SK-N-SH treated with all-trans-retinoic acid at 6 μM for 48 hours (cell line): ENCODE data around the gene OSGIN1.

Source experiments
- ATAC-seq: fragments of 200-7000 bp; cut with Tn5 transposase; 3 replicates; pipeline ENCODE4 v1.9.1; 2020; ENCODE audit warnings: mild to moderate bottlenecking, moderate library complexity
- ARNTL ChIP-seq: fragments of 450-650 bp; formaldehyde crosslinking; IDR thresholded peaks from 2 replicates; pipeline ENCODE4 v1.5.0; 2020; ENCODE audit warnings: low read depth, mild to moderate bottlenecking, moderate library complexity, borderline replicate concordance
- BACH2 ChIP-seq: fragments of 250-450 bp; sonication (Bioruptor Pico); IDR thresholded peaks from 2 replicates; pipeline ENCODE4 v1.9.0; 2021; ENCODE audit warnings: mild to moderate bottlenecking, borderline replicate concordance
- CSDC2 ChIP-seq: fragments of 250-450 bp; sonication (Bioruptor Pico); IDR thresholded peaks from 2 replicates; pipeline ENCODE4 v1.5.0; 2020; ENCODE audit warnings: mild to moderate bottlenecking, moderate library complexity
- CSRNP3 ChIP-seq: fragments of 250-450 bp; sonication (Bioruptor Pico); IDR thresholded peaks from 2 replicates; pipeline ENCODE4 v1.5.1; 2021; ENCODE audit warnings: mild to moderate bottlenecking, moderate library complexity
- ESRRG ChIP-seq: fragments of 250-450 bp; sonication (Bioruptor Pico); IDR thresholded peaks from 2 replicates; pipeline ENCODE4 v1.6.1; 2021; ENCODE audit warnings: mild to moderate bottlenecking
- GLIS3 ChIP-seq: fragments of 250-450 bp; sonication (Bioruptor Pico); IDR thresholded peaks from 2 replicates; pipeline ENCODE4 v1.5.0; 2020; ENCODE audit warnings: mild to moderate bottlenecking, moderate library complexity
- ISL1 ChIP-seq: fragments of 250-450 bp; sonication (Bioruptor Pico); IDR thresholded peaks from 2 replicates; pipeline ENCODE4 v2.1.2; 2022; ENCODE audit warnings: mild to moderate bottlenecking, moderate library complexity
- OSR1 ChIP-seq: fragments of 250-450 bp; sonication (Bioruptor Pico); IDR thresholded peaks from 2 replicates; pipeline ENCODE4 v1.8.0; 2022; ENCODE audit warnings: moderate library complexity, mild to moderate bottlenecking, inconsistent platforms
- POU6F1 ChIP-seq: fragments of 250-450 bp; sonication (Bioruptor Pico); IDR thresholded peaks from 2 replicates; pipeline ENCODE4 v1.8.0; 2021; ENCODE audit warnings: low read depth, mild to moderate bottlenecking, moderate library complexity, borderline replicate concordance
- PPARA ChIP-seq: fragments of 250-450 bp; sonication (Bioruptor Pico); IDR thresholded peaks from 2 replicates; pipeline ENCODE4 v1.5.0; 2020; ENCODE audit warnings: mild to moderate bottlenecking, borderline replicate concordance
- RARB ChIP-seq: fragments of 250-450 bp; sonication (Bioruptor Pico); IDR thresholded peaks from 2 replicates; pipeline ENCODE4 v1.8.0; 2021; ENCODE audit warnings: mild to moderate bottlenecking, moderate library complexity
- SNAI2 ChIP-seq: fragments of 250-450 bp; sonication (Bioruptor Pico); IDR thresholded peaks from 2 replicates; pipeline ENCODE4 v1.5.0; 2020; ENCODE audit warnings: mild to moderate bottlenecking, moderate library complexity
- TOX ChIP-seq: fragments of 250-450 bp; sonication (Bioruptor Pico); IDR thresholded peaks from 2 replicates; pipeline ENCODE4 v1.8.0; 2021; ENCODE audit warnings: mild to moderate bottlenecking, moderate library complexity, borderline replicate concordance
- TSHZ2 ChIP-seq: fragments of 250-450 bp; sonication (Bioruptor Pico); IDR thresholded peaks from 2 replicates; pipeline ENCODE4 v1.5.0; 2020; ENCODE audit warnings: mild to moderate bottlenecking, moderate library complexity
- ZC3H10 ChIP-seq: fragments of 250-450 bp; sonication (Bioruptor Pico); IDR thresholded peaks from 2 replicates; pipeline ENCODE4 v1.5.1; 2021; ENCODE audit warnings: mild to moderate bottlenecking, moderate library complexity
- ZFP3 ChIP-seq: fragments of 250-450 bp; sonication (Bioruptor Pico); IDR thresholded peaks from 2 replicates; pipeline ENCODE4 v1.5.0; 2020; ENCODE audit warnings: mild to moderate bottlenecking, moderate library complexity
- ZFP30 ChIP-seq: fragments of 450-650 bp; formaldehyde crosslinking; IDR thresholded peaks from 2 replicates; pipeline ENCODE4 v1.5.0; 2022; ENCODE audit warnings: mild to moderate bottlenecking, moderate library complexity
- ZNF565 ChIP-seq: fragments of 450-650 bp; formaldehyde crosslinking; conservative IDR thresholded peaks from 2 replicates; pipeline ENCODE4 v1.5.0; 2020; ENCODE audit warnings: low read depth, mild to moderate bottlenecking, moderate library complexity
- ZNF70 ChIP-seq: fragments of 450-650 bp; formaldehyde crosslinking; IDR thresholded peaks from 2 replicates; pipeline ENCODE4 v1.5.0; 2020; ENCODE audit warnings: mild to moderate bottlenecking, moderate library complexity
- ZNF8 ChIP-seq: fragments of 450-650 bp; formaldehyde crosslinking; IDR thresholded peaks from 2 replicates; pipeline ENCODE4 v1.5.0; 2020; ENCODE audit warnings: mild to moderate bottlenecking, moderate library complexity
- TF ChIP-seq, protein P1 (sequence below): fragments of 250-450 bp; sonication (Bioruptor Pico); IDR thresholded peaks from 2 replicates; pipeline ENCODE4 v1.8.0; 2020; ENCODE audit warnings: mild to moderate bottlenecking, moderate library complexity, borderline replicate concordance

Gene OSGIN1

DNA sequence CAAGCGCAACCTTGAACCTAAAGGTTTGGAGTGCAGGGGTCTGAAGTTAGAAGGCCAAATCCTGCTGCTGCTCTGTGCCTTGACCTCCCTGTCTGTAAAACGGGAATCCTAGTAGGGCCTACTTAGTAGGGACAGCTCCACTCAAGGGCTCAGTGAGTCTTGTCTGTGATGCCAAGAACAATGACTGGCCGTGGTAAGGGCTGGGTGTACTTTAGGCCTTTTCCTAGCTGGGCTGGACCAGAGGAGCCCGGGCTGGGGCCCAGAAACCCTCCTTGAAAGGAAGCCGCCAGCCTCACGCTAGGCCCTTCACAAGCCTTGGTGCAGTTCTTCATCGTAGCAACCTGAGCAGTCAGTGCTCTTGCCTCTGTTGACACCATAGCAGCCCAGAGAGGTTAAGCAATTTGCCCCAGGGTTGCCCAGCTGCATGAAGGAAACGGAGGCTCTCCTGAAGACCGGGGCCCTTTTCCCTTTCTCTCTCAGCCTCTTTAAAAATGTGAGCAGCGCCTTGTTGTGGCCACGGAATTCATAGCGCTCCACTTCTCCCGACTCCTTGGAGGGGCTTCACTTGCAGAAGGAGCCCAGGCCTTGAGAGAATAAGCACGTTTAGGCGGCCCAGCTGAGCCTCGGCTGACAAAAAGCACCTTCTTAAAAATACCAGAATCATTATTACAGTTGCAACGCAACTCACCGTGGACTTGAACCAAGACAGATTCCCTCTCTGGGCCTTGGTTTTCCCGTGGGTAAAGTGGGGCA lies 19.4 kb downstream of the OSGIN1 start (continued):
- no peak for TF ChIP-seq TSHZ2 (CRISPR knock-in tag)
- no peak for TF ChIP-seq RARB (CRISPR knock-in tag)
- TF ChIP-seq ZNF70 = no peak
- no peak for TF ChIP-seq TOX

GRCh38 chr16:83973077-83973476 lies 20.0 kb downstream of the OSGIN1 start:
- ATAC-seq = no peak
- no peak for TF ChIP-seq ARNTL (CRISPR knock-in tag)
- TF ChIP-seq POU6F1 = no peak
- TF ChIP-seq TSHZ2 (CRISPR knock-in tag) = no peak
- TF ChIP-seq ZFP30 = no peak
- TF ChIP-seq TOX = no peak
- no peak for TF ChIP-seq OSR1 (CRISPR knock-in tag)
- no peak for TF ChIP-seq RARB (CRISPR knock-in tag)
- TF ChIP-seq ZNF565 (CRISPR knock-in tag) = no peak
- no peak for TF ChIP-seq ISL1 (CRISPR knock-in tag)
- TF ChIP-seq BACH2 = no peak
- TF ChIP-seq ZNF8 (CRISPR knock-in tag) = no peak
- TF ChIP-seq CSDC2 (CRISPR knock-in tag) = no peak
- no peak for TF ChIP-seq PPARA (CRISPR knock-in tag)
- TF ChIP-seq ZNF70 = no peak
- no peak for TF ChIP-seq ZC3H10 (CRISPR knock-in tag)
- TF ChIP-seq SNAI2 (CRISPR knock-in tag) = no peak
- TF ChIP-seq ESRRG (CRISPR knock-in tag) = no peak
- TF ChIP-seq, protein P1, sequence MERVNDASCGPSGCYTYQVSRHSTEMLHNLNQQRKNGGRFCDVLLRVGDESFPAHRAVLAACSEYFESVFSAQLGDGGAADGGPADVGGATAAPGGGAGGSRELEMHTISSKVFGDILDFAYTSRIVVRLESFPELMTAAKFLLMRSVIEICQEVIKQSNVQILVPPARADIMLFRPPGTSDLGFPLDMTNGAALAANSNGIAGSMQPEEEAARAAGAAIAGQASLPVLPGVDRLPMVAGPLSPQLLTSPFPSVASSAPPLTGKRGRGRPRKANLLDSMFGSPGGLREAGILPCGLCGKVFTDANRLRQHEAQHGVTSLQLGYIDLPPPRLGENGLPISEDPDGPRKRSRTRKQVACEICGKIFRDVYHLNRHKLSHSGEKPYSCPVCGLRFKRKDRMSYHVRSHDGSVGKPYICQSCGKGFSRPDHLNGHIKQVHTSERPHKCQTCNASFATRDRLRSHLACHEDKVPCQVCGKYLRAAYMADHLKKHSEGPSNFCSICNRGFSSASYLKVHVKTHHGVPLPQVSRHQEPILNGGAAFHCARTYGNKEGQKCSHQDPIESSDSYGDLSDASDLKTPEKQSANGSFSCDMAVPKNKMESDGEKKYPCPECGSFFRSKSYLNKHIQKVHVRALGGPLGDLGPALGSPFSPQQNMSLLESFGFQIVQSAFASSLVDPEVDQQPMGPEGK (CRISPR knock-in tag) = no peak

DNA sequence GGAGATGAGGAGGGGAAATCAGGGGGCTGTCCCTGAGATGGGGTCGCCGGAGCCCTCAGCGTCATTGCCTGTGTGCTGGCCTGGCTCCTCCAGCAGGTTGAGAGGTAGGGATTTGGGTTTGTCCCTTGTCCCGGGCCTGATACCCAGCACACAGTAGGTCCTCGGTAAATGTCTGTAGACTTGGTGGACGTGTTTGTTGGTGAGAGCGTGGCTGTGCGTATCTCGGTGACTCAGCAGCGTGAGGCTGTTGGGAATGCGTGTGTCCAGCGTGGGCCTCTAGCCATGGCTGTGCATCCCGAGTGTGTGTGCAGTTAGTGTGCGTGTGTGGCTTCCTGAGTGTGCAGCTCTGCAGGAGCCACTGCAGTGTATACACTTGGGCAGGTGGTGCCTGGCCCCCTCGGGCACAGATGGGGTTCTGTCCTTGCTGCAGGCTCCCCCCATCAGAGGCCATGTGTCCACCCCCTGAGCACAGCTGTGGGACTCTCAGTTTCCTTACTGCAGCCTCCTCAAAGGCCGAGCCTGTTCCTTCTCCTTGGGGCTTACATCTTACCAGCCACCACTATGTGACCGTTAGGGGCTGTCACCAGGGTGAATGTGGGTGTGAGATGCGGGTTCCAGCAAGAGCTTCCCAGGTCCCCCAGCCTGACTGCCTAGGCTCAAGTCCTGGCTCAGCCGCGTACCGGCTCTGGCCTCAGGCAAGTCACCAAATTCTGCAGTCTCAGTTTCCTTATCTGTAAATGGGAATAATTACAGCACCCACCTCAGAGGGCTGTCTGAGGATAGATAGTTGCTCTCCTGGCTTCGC lies 20.7 kb downstream of the OSGIN1 start:
- ATAC-seq = no peak; the same call in 2 of the 3 replicates

More for the DNA sequence above, 20.7 kb downstream of the OSGIN1 start:
- TF ChIP-seq ZFP3 = no peak
- TF ChIP-seq RARB (CRISPR knock-in tag) = no peak
- TF ChIP-seq CSRNP3 (CRISPR knock-in tag) = no peak
- no peak for TF ChIP-seq ZC3H10 (CRISPR knock-in tag)
- no peak for TF ChIP-seq SNAI2 (CRISPR knock-in tag)
- no peak for TF ChIP-seq ZFP30
- no peak for TF ChIP-seq GLIS3 (CRISPR knock-in tag)
- no peak for TF ChIP-seq ISL1 (CRISPR knock-in tag)
